CD4-positive, alpha-beta T cell treated with Interleukin-10 for 1 hour (primary cell): ENCODE data around the gene SMARCA2.

ENCODE experiments used
- DNase-seq: peaks from one replicate; pipeline ENCODE4 v3.0.0-alpha.2; 2020

Gene SMARCA2

DNA sequence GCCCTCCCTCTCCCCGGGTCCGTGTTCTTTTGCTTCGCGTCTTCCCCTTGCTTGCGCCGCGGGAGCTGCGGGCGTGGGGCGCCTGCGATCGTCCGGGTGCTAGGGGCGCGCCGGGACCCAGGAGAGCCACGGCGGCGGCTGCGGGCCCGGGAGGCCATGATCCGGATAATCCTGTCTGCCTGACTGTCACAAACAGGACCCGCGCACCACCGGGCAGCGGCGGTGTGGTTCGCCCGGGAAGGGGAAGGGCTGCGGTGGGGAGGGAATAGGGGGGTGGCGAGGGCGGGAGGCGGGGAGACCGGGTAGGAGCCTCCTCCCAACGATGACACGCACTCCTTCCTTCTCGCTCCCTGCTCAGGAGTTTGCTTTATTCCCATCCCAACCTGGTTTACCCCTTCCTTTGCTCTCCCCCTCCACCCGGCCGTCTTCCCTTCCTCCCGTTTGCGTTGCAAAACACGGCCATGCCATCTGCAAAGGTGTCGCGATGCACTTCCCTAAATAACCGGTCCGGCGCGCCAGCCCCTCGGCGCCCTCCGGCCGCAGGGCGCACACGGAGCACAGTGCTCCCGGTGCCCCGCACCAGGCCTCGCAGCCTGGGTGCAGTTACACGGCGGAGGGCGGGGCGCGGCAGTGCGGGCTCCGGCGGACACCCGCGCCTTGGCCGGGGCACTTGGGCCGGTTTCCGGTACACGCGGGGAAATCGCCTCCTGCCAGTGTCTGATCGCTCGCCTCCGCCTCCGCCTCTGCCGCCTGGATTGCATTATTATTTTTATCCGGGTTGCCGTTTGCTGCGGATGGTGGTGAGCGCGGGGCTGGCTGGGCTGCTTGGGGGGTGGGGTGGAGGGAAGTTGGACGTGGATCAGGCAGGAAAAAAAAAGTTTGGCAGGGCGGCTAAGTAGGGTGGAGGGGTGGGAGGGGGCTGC is 1.5 kb downstream of the SMARCA2 start:
- peak; percentile 70 for DNase-seq

DNA sequence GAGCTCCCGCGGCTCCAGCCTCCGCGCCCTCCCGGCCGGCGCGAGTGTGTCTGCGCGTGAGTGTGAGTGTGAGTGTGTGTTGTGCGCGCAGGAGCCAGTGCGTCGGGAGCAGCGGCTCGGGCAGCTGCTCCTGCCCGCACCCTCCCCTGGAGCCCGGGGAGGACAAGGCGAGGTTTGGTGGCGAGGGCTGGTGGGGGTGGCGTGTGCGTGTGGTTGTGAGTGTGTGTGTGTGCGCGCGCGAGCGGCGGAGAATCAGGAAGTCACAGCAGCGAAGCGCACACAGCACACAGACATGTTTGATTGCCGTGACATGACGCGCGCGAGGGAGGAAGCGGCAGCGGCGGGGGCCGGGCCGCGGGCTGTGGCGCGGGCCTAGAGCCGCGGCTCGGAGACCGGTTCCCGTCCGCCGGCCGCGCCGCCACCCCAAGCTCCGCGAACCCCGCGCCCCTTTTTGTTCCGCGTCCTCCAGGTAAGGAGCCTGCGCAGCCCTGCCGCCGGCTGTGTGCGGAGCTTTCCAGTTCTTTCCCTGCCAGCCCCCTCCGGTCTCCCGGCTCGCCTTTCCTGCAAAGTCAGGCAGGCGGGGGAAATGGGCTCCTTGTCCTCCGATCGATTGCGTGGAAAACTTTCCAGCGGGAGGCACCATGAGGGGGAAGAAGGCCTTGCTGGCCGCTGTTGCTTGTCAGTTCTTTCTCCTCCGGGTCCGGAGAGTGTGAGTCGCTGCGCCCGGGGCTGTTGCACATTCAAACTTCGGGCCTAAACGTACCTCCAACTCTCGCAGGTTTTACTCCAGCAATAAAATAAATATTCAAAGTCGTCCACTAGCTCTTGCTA is 2.4 kb downstream of the SMARCA2 start:
- peak; percentile 88 for DNase-seq

DNA sequence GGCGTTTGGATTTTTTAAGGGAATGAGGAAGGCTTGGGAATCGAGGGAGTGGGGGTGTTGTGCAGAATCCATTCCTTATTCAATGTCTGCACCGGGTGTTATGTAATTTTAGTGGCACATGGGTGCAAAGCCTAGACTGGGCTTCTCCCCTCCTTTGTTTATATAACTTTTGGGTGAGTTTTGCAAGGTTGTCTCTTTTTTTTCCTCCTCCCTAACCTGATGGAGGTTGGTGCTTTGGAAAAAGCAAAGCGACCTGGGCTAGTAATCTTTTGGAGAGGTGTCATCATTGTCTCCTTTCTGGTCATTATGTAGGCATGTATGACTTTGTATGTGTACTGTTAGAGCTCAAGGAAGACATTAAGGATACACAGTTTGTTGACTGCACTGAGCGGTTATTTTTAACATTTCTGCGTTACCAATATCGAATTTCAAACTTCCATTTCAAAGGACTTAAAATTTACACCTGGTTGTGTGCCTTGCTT is 3.1 kb downstream of the SMARCA2 start:
- DNase-seq, result peak; percentile 25

DNA sequence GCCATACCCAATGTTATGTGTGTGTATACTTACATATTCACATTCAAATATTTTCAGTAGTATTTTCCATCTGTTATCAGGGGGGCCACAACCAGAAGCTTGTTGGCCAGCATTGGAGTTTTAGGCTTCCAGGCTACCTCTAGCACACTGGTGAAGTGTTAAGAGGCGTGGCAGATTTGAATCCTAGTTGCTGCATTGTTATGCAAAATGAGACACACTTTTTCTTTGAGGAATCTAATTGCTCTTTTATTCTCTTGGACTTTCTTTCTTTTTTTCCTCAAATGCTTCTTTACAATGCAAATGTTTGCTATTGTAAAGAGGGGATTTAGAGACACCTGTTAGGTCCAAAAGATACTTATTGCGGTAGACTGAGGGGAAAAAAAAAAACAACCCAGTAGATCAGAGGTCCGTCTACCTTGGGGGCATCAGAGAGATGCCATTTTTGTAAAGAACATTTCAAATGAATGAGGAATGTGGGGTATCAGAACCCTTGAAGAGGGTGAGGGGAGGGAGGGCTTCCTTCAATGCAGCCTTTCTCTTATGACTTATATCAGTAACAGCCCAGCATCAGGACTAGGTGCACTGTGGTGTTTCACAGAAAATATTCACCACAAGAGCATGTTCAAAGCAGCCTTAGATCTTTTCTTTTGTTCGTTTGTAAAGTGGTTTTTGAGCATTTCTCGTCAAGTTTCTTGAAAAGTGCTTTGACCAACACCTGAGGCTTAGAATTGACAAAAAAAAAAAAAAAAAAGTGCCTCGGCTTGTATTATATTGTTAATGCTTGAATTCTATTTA is 3.8 kb downstream of the SMARCA2 start:
- peak; percentile 69 for DNase-seq

DNA sequence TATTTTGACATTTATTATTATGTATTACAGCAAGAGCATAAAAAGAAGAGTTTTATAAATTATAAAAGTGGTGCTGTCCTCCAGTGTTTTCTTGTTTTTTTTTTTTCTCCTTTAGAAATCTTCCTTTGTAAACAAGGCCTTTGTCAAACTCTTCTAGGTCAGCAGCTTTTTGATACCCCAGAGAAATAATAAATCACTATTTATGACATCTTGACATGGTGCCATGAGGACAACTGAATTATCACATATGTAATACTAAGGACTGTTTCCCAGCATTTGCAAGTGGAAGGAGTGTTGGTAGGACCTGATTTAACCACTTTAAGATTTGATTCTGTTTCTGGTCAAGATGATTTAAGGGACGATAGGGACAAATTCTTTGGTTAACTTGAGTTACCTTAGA is 4.6 kb downstream of the SMARCA2 start:
- no peak for DNase-seq

DNA sequence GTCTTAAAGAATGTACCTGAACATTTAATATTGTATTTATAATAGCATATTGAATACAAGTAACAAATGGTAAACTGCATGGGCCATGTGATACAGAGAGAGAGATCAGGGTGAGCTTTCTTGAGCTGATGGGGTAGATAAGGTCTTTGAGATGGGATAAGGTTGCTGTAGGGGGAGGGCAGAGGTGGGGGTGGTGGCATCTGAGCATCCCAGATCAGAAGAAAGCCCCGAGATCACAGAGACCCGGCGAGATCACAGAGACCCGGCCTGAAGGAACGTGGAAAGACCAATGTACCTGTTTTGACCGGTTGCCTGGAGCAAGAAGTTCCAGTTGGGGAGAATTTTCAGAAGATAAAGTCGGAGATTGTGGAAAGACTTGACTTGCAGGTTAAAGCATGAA is 6.6 kb downstream of the SMARCA2 start:
- peak; percentile 20 for DNase-seq

DNA sequence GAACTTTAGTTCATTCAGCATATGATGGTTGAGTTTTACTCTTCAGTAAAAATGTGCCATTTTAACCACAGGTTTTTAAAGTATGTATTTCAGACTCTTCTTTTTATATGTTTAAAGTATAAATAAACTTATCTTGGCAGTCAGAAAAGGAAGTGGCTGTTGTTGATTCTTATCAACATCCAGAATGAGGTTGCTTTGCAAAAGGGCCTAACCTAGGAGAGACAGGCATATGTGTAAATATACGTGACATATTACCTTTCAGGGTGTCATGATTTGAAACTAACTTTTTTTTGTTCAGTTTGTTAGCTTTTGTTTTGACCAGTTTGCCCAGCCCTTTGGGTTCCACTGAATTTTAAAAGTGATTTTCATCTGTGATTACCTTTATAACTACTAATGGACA is 7.4 kb downstream of the SMARCA2 start:
- DNase-seq, result peak; percentile 60

DNA sequence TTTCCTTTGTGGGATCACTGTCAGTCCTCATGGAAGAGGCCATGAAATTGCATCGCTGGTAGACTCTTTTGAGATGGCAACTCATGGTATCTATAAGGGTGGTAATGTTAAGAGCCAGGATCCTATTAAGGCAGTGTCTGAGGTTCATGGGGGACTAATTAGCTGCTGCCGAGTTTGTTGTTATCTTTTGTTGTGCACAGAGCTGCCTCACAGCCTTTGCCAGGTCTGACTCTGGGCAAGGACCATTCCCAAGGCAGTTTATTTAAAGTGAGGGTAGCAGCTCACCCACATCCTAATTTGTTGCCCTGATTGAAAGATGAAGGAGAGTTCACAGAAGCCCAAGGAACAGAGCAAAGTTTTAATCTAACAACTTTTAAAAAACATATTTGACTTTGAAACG is 7.9 kb downstream of the SMARCA2 start:
- DNase-seq, result no peak

DNA sequence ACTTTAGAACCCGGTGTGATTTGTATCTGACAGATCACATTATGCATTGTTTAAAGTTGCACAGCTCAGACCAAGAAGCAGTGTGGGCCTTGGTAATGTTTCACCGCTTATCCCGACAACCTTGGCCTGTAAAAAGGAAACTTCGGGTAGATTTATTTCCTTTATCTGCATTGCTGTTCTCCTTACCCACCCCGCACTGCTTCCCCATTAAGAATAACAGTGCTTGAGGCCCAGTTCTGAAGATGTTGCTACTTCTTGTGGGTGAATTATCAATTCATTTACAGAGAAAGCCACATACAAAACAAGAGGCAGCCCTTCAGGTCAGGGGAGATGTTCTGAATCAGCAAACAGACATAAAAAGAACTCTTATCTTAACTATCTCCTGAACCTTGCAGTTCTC is 8.4 kb downstream of the SMARCA2 start:
- DNase-seq, result peak; percentile 28

DNA sequence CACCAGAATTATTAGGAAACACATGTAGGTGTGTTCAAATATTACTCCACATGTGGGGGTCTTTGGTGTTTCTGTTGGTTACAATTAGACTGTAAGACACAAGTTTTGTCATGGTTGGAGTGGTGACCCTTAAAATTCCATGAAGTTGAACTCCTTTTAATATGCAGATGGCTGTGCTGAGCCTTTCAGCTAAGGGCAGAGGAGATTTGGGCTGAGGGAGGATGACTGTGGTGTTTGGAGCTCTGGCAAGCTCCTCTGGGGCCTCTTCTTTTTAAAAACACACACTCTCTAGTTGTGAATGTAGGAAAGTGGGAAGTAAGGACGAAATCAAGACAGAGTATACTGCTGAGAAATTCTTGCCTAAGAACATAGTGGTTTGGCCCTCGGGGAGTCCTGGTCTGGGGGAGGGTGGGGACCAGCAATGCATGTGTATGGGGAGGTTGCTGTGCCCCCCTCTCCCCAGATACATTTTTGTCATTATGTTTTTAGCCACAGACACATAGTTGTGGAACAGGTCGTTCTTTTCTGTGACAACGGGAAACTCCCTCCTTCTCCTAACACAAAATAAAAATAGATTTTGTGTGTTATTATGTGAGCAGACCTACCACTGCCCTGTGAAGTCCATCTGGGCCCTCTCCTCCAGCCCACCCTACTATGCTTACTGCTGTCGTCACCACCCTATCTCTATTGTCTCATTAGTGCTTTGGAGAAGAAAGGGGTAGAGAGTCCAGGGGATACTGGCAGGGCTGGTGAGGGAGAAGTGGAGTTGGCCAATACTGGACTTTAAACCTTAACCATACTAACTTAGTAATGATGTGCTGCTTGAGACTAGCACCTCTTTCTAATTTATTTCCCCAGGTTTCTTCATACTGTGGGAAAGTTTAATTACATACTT is 10.0 kb downstream of the SMARCA2 start:
- no peak for DNase-seq

DNA sequence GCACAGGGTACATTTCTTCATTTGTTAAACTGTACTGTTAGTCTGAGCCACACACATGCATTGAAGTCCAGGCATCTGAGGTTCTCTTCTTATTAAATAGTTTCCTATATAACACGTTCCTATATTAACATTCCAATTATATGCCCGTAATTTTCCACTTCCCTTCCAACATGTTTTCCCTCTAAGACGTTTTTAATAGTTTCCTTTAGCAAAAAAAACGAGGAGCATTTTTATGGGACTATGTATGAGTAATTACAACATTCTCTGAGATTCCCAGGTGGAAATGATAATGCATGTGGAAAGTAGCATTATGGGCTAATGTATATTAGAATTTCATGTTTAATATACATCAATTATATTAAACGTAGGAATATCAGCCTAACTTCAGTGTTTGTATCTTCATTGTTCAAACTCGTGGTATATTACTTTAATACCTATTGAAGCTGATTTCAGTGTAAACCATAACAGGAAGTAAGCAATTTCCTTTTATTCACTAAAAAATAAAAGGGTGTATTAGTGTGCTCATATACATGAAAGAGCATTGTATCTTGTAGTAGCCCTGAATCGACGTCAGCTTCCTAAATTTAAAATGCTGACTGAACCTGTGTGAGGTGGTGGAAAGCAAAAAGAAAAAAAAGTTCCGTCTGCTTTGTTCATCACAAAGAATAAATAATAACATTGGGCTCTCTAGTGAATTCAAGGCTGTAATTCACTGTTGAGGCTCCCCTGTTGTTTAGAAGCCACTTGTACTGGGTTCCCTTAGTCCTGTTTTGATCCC is 11.3 kb downstream of the SMARCA2 start:
- DNase-seq, result peak; percentile 63

DNA sequence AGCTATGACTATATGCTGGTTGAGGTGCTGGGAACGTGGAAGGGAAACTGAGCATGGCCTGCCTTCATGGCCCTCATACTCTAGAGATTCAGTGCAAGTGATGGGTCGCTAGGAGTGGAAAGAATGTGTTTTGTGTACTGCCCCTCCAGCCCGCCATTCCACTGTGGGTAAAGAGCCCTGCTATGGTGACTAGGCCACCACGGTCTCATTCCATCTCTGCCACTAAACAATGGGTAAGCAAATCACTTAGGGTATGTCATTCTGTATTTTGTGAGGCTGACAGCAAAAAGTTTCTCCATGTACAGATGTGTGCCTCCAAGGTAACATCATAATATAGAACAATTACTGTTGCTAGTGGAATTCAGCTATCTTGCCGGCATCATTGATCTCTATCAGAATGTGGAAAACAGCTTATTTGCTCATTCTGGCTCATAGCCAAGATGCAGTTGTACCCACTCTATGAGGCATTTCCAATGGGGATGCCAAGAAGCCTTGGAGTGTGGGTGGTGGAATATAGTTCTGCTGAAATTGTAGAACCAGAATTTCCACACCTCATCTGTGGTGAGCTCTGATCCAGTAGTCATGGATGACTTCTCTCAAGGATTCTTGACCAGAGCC is 12.5 kb downstream of the SMARCA2 start:
- no peak for DNase-seq

DNA sequence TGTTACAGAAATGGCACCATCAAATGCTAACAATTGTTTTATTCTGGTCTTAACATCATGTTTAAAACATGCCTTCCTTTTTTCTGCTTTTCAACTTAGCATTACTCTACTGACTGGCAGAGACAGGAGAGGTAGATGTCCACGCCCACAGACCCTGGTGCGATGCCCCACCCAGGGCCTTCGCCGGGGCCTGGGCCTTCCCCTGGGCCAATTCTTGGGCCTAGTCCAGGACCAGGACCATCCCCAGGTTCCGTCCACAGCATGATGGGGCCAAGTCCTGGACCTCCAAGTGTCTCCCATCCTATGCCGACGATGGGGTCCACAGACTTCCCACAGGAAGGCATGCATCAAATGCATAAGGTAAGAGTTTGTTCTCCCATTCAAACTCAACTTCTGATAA is 13.7 kb downstream of the SMARCA2 start:
- DNase-seq, result no peak

DNA sequence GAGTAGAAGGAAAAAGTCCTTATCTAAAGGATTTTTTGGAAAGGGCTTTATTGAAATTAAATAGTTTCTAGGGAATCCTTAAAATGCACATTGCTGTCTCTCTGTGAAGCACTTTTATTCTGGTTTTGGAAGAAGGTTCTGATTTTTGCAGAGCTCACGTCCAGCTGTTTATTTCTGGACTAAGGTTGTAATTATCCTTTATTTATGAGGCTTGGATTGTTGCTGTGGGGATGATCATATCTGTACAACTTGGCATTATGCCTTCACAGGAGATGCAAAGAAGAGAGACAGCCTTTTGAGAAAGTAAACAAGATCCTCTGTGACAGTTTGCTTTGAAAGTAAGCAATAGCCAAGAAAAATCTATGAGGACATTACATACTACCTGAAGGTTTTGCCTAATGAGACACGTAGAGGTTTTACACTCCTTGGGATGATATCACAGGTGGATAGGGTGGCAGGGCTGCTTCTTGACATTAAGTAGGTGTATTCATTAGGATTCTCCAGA is 14.6 kb downstream of the SMARCA2 start:
- no peak for DNase-seq

DNA sequence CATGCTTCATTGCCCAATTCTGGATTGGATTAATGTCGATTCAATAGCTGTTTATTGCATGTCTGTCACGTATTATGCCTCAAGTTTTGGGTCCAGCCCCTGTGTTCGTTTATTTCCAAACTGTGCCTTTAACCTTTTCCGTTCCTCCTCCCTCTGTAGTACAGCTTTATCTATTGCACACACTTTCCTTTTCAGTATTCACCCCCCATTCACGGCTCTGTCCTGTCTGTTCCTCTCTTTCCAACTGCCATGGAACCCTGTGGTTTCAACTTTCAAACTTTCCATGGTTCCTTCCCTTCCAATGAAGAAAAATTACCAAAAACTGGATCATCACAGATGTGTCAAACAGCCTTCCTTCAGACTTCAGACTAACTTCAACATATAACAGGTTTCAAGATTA is 17.1 kb downstream of the SMARCA2 start:
- no peak for DNase-seq

DNA sequence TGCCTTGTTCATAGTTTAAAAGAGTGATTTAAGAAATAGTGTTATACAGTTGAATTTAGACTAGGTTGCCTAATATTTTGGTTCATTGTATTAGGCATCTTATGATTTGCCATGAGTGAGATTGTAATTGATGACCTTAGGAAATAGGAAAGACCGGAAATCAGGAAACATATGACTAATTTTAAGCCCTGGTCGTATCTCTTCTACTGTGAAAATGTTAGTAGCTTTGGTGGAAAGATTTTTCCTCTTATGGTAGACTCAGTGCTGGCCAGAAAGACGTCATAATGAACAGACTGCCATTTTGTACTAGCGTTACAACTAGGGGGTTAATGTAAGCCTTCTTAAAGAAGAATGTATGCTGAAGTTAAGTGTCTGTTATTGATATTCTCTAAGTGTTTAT is 21.7 kb downstream of the SMARCA2 start:
- DNase-seq, result no peak

DNA sequence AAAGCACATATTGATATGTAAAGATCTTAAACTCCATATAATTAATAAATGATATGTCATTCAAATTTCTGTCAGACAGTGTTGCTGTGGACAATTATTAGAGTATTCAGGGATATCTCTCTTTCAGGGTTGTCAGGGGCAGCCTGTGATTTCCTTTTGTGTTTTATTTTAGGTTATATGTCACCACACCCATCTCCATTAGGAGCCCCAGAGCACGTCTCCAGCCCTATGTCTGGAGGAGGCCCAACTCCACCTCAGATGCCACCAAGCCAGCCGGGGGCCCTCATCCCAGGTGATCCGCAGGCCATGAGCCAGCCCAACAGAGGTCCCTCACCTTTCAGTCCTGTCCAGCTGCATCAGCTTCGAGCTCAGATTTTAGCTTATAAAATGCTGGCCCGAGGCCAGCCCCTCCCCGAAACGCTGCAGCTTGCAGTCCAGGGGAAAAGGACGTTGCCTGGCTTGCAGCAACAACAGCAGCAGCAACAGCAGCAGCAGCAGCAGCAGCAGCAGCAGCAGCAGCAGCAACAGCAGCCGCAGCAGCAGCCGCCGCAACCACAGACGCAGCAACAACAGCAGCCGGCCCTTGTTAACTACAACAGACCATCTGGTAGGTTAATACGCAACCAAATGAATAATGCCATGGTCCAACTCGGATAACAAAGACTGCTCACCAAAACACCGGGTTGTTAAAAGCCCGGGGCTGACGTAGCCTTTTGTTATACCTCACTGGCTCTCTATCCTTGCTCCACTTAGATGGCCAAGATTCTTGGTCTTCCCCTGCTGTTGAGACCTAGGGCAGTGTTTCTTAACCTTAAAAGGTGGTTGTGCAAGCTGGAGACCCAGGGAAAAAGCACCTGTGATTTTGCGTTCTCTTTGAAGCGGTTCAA is 24.4 kb downstream of the SMARCA2 start:
- no peak for DNase-seq

DNA sequence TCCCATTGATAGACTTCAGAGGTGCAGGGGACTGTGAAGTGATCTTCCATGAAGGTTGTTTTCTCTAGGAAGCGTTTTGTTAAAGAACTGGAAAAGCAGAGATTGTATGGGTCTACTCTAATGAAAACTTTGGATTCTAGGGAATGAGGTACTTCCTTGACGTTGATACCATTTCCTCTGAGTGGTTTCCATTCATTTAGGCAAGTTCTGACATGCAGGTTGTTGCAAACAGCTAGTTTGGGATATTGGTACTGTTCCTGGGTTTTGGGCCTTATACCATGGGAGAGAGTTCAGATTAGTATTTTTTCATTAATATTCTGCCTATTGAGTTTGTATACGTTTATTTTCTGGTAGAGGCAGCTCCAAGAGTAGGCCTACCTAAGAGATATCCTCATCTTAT is 25.7 kb downstream of the SMARCA2 start:
- DNase-seq, result no peak

DNA sequence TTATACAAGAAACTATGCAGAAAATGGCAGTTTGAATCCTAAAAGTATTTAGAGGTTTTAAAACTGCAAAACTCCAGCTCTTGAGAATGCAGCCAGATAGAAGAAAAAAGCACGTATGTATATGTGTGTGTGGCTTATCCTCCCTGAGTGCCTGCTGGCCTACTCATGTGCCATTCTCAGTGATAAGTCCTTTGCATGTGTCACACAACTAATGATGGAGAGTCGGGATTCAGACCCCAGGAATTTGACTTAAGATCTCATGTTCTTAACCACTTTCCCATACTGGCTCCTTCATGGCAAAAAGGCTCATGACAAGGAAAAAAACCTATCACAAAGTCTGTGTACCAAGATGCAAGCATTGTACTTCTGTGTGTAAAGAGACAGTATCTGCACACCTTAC is 26.6 kb downstream of the SMARCA2 start:
- no peak for DNase-seq
